Activated CD4-positive, alpha-beta T cell treated with anti-CD3 and anti-CD28 coated beads, Interleukin-2, amount 10 ng/mL, durations not matched to agents 7 days and 5 days (primary cell): ENCODE measurements around the gene POU4F1. TPM values are rescaled to one million over a fixed set of nuclear protein-coding genes. Genes with fewer than 3 reads are reported as not detected.

Experiments
- total RNA-seq, 2 experiments: library from RNA; stranded (reverse); gene quantifications; one replicate each; pipeline ENCODE4 v1.2.3, GENCODE V29; 2021

The POU4F1 gene
- total RNA-seq, 2 experiments from 2014 or later = 0.17 to 0.20 TPM

Other genes starting within 250 kb of the POU4F1 start
- 10 to 100 TPM; 19.9 to 22.2 TPM for gene OBI1, start 55.6 kb upstream of the POU4F1 start, total RNA-seq